HEK293 (cell line): ENCODE data around the gene HSPB6.

Experiments
- CTCF ChIA-PET: fragments of 350-600 bp; formaldehyde crosslinking; extraction: SDS; loops from one replicate; lab custom pipeline; 2021; ENCODE audit warnings: antibody characterized with exemption; lab: Yijun Ruan, JAX
- POLR2A ChIA-PET: fragments of 300-600 bp; formaldehyde crosslinking; extraction: SDS; loops from one replicate; lab custom pipeline; 2020; ENCODE audit warnings: antibody characterized with exemption, inconsistent platforms; lab: Yijun Ruan, JAX
- H3K27ac ChIP-seq: fragments of 200-500 bp; sonication (Bioruptor generic); 2 replicates; pipeline ENCODE4 v1.5.1; 2014; ENCODE audit warnings: low read depth, low read length, control low read depth, inconsistent platforms; ENCODE audit errors: extremely low read depth
- H3K36me3 ChIP-seq, 2 experiments: fragments of 200-500 bp in 1 of 2; sonication (Bioruptor generic) in 1 of 2; 1 replicate in 1 of 2; 2 replicates in 1 of 2; pipeline ENCODE4 v1.5.1; 2014 to 2017; ENCODE audit warnings: inconsistent platforms in 2 of 2, low read length in 2 of 2; ENCODE audit not compliant: control insufficient read depth in 2 of 2, insufficient read depth in 1 of 2
- H3K4me1 ChIP-seq: fragments of 200-500 bp; sonication (Bioruptor generic); 2 replicates; pipeline ENCODE4 v1.5.1; 2014; ENCODE audit warnings: mild to moderate bottlenecking, low read length, inconsistent platforms; ENCODE audit not compliant: control insufficient read depth, insufficient read depth
- H3K4me3 ChIP-seq: 2 replicates; pipeline ENCODE4 v1.5.1; 2011; ENCODE audit warnings: low read depth, mild to moderate bottlenecking, control low read depth, low read length, moderate library complexity
- H3K9me3 ChIP-seq: fragments of 200-500 bp; sonication (Bioruptor generic); 2 replicates; pipeline ENCODE4 v1.5.1; 2014; ENCODE audit warnings: low read depth, low read length, inconsistent platforms; ENCODE audit not compliant: control insufficient read depth, insufficient read depth
- ATF2 ChIP-seq: fragments of 450-650 bp; formaldehyde crosslinking; IDR thresholded peaks from 2 replicates; pipeline ENCODE4 v1.5.1; 2016; ENCODE audit warnings: missing biosample characterization, missing genetic modification characterization, low read depth
- BCL11A ChIP-seq: fragments of 450-650 bp; formaldehyde crosslinking; IDR thresholded peaks from 2 replicates; pipeline ENCODE4 v1.5.1; 2016; ENCODE audit warnings: low read depth, missing biosample characterization, missing genetic modification characterization
- BCL11B ChIP-seq: fragments of 450-650 bp; formaldehyde crosslinking; IDR thresholded peaks from 2 replicates; pipeline ENCODE4 v1.5.1; 2016; ENCODE audit warnings: low read depth, missing biosample characterization, missing genetic modification characterization
- GLIS1 ChIP-seq: fragments of 450-650 bp; formaldehyde crosslinking; IDR thresholded peaks from 2 replicates; pipeline ENCODE4 v1.5.1; 2016; ENCODE audit warnings: missing biosample characterization, missing genetic modification characterization
- HIC1 ChIP-seq: fragments of 450-650 bp; formaldehyde crosslinking; IDR thresholded peaks from 2 replicates; pipeline ENCODE4 v1.5.1; 2016; ENCODE audit warnings: missing biosample characterization, missing genetic modification characterization
- KLF10 ChIP-seq: fragments of 450-650 bp; IDR thresholded peaks from 2 replicates; pipeline ENCODE4 v1.5.1; 2018; ENCODE audit warnings: missing biosample characterization, mild to moderate bottlenecking, missing genetic modification characterization
- PATZ1 ChIP-seq: fragments of 450-650 bp; formaldehyde crosslinking; IDR thresholded peaks from 2 replicates; pipeline ENCODE4 v1.5.1; 2016; ENCODE audit warnings: missing biosample characterization, missing genetic modification characterization
- TCF7L2 ChIP-seq: IDR thresholded peaks from 2 replicates; pipeline ENCODE4 v1.6.1; 2011; ENCODE audit warnings: low read depth, mild to moderate bottlenecking, inconsistent platforms, low read length, moderate library complexity, borderline replicate concordance
- ZIC2 ChIP-seq: fragments of 450-650 bp; formaldehyde crosslinking; IDR thresholded peaks from 2 replicates; pipeline ENCODE4 v1.5.1; 2016; ENCODE audit warnings: missing biosample characterization, missing genetic modification characterization
- ZNF292 ChIP-seq: fragments of 450-650 bp; formaldehyde crosslinking; IDR thresholded peaks from 2 replicates; pipeline ENCODE4 v1.5.1; 2016; ENCODE audit warnings: low read depth, missing biosample characterization, missing genetic modification characterization, borderline replicate concordance
- ZNF549 ChIP-seq: fragments of 450-650 bp; IDR thresholded peaks from 2 replicates; pipeline ENCODE4 v1.5.1; 2018; ENCODE audit warnings: missing biosample characterization, missing genetic modification characterization, mild to moderate bottlenecking, inconsistent platforms, moderate library complexity
- ZNF600 ChIP-seq: fragments of 450-650 bp; formaldehyde crosslinking; IDR thresholded peaks from 2 replicates; pipeline ENCODE4 v1.5.1; 2016; ENCODE audit warnings: missing biosample characterization, missing genetic modification characterization
- ZNF701 ChIP-seq: fragments of 450-650 bp; formaldehyde crosslinking; IDR thresholded peaks from 2 replicates; pipeline ENCODE4 v1.5.1; 2016; ENCODE audit warnings: missing biosample characterization, missing genetic modification characterization
- ZNF792 ChIP-seq: fragments of 450-650 bp; formaldehyde crosslinking; IDR thresholded peaks from 2 replicates; pipeline ENCODE4 v1.5.1; 2016; ENCODE audit warnings: missing biosample characterization, missing genetic modification characterization

The HSPB6 gene

GRCh38 chr19:35789195-35789977, 32.6 kb upstream of the HSPB6 start:
- ChIA-PET POLR2A (interaction anchor here (1.0 to 3.3 kb wide), 7 partner anchors 9 to 142 kb away, joined by 3 to 13 read pairs (median 4); no protein-coding TSS in a partner anchor), CTCF (interaction anchor here (0.6 to 1.2 kb wide), 5 partner anchors 20 to 65 kb away, joined by 3 to 4 read pairs (median 3); no protein-coding TSS in a partner anchor)
- TF ChIP-seq GLIS1 (peak; percentile 44; the same call in 1 of the 2 replicates), BCL11B (tag by site-specific recombination) (peak; percentile 36; the same call in 1 of the 2 replicates), ZNF549 (tag by site-specific recombination) (no peak), ZNF701 (tag by site-specific recombination) (no peak), KLF10 (tag by site-specific recombination) (no peak), ZIC2 (tag by site-specific recombination) (peak; percentile 97), ZNF292 (no peak), TCF7L2 (no peak), ZNF600 (tag by site-specific recombination) (peak; percentile 78), BCL11A (tag by site-specific recombination) (0 out of 2 replicates have a peak, but pooled peaks have one; percentile 23), ZNF792 (tag by site-specific recombination) (no peak)
- no peaks in the 10 kb centered on the region for H3K4me1 ChIP-seq
- H3K4me3 ChIP-seq: no peak overlapping the region
- no peaks in the 10 kb centered on the region for H3K9me3 ChIP-seq
- peak overlapping the region; percentile 41; the same call in 1 of the 2 replicates for H3K27ac ChIP-seq
- H3K36me3 ChIP-seq: peaks cover 4 to 10% of the 10 kb centered on the region in 2 experiments

- TF ChIP-seq PATZ1 (tag by site-specific recombination) (0 out of 2 replicates have a peak, but pooled peaks have one; percentile 33), ATF2 (tag by site-specific recombination) (no peak), HIC1 (tag by site-specific recombination) (no peak)
- H3K27ac ChIP-seq: no peak overlapping the region
- no peaks in the 10 kb centered on the region for H3K4me1 ChIP-seq
- peaks cover 7 to 10% of the 10 kb centered on the region in 2 experiments for H3K36me3 ChIP-seq
- ChIA-PET CTCF (interaction anchor here (0.6 to 1.1 kb wide), 6 partner anchors 13 to 732 kb away, joined by 3 read pairs; no protein-coding TSS in a partner anchor), POLR2A (interaction anchor here (0.6 to 3.3 kb wide), 7 partner anchors 8 to 282 kb away, joined by 3 to 13 read pairs (median 3); no protein-coding TSS in a partner anchor)
- H3K9me3 ChIP-seq: no peaks in the 10 kb centered on the region
- no peak overlapping the region for H3K4me3 ChIP-seq
Measured at GRCh38 chr19:35788205-35788960, 31.6 kb upstream of the HSPB6 start.
